ENCODE measurements around the gene SH3PXD2A. TPM values are rescaled to one million over a fixed set of nuclear protein-coding genes. Genes with fewer than 3 reads are reported as not detected.

The SH3PXD2A gene
- total and polyA plus RNA-seq, 10 of the 15 experiments (the other 5 are each of a cell fraction or from before 2014, with no cell fraction given), result 0.63 to 14.0 (median 4.4) TPM

GRCh38 chr10:103666087-103666761 is 189.2 kb downstream of the SH3PXD2A start:
- no peak overlapping the region for H3K27ac ChIP-seq (ENCODE audit: control insufficient read depth, insufficient read depth)
- BruUV-seq (replicated peaks), result no TSS peak
- H3K27me3 ChIP-seq (replicated peaks in 1 of 2; ENCODE audit: control insufficient read depth in 2 of 2, insufficient read depth in 2 of 2, low read length in 1 of 2), result no peaks in the 10 kb centered on the region
- H3K4me1 ChIP-seq (ENCODE audit: control insufficient read depth, insufficient read depth, low read length), result no peaks in the 10 kb centered on the region
- no peaks in the 10 kb centered on the region; the same call in 1 of the 2 replicates for H4K20me1 ChIP-seq (ENCODE audit: control insufficient read depth, insufficient read depth)
- H3K36me3 ChIP-seq (ENCODE audit: control insufficient read depth in 2 of 2, insufficient read depth in 2 of 2, low read length in 1 of 2), result peaks cover 2 to 13% of the 10 kb centered on the region in 2 experiments; a peak in 3 of 4 replicates
- TF ChIP-seq WRNIP1 (IDR thresholded peaks at IDR 0.05; ENCODE audit: borderline replicate concordance, low read depth, low read length) (no peak), CEBPZ (IDR thresholded peaks at IDR 0.05; ENCODE audit: low read depth, low read length) (no peak), RB1 (IDR thresholded peaks at IDR 0.05; ENCODE audit: borderline replicate concordance) (no peak), CTCF (IDR thresholded peaks at IDR 0.05 in 2 of 3, conservative IDR thresholded peaks at IDR 0.05 in 1 of 3; ENCODE audit: control insufficient read depth in 2 of 3, extremely low read depth in 1 of 3, insufficient read depth in 1 of 3, low read depth in 3 of 3, low read length in 3 of 3) (peak; percentile 21 to 47 (median 39)), SIN3A (IDR thresholded peaks at IDR 0.05; ENCODE audit: low read depth, low read length) (no peak), PAX5 (IDR thresholded peaks at IDR 0.05; ENCODE audit: borderline replicate concordance, low read depth, low read length) (no peak)
- H3K4me3 ChIP-seq, result no peak overlapping the region
- FAIRE-seq (no peak), ATAC-seq (no peak), DNase-seq (ENCODE audit: low read depth, low spot score) (no peak)
- H3K79me2 ChIP-seq (ENCODE audit: control insufficient read depth, insufficient read depth, low read length), result no peaks in the 10 kb centered on the region; the same call in none of the 2 replicates
- H3K4me2 ChIP-seq (ENCODE audit: control insufficient read depth, insufficient read depth), result no peak overlapping the region
- ChIA-PET SMC1A (ENCODE audit: uncharacterized antibody, unreplicated experiment) (interaction anchor here (0.7 to 1.6 kb wide), 5 partner anchors 9 to 20 kb away, joined by 3 to 5 read pairs (median 3); no protein-coding TSS in a partner anchor), POLR2A (no interaction called here), RAD21 (ENCODE audit: unreplicated experiment) (no interaction called here), CTCF (interaction anchor here (0.6 to 4.4 kb wide), 9 partner anchors 8 to 203 kb away, joined by 3 to 31 read pairs (median 3); no protein-coding TSS in a partner anchor)
- WGBS (ENCODE audit: insufficient coverage, insufficient replicate concordance, low lambda C conversion rate, missing lambda C conversion rate), result 83% methylated on average over 9 of the region's 9 CpGs
- H3K9ac ChIP-seq (ENCODE audit: control insufficient read depth, insufficient read depth, low read length), result no peak overlapping the region
- H2AFZ ChIP-seq (ENCODE audit: control insufficient read depth, low read depth, low read length), result no peak overlapping the region
- in situ Hi-C loops (cut with MboI) (no loop called here), intact Hi-C loops (cut with micrococcal nuclease; ENCODE audit: unreplicated experiment) (no loop called here)
- H3K9me3 ChIP-seq (replicated peaks; ENCODE audit: control insufficient read depth, insufficient read depth, low read length), result no peaks in the 10 kb centered on the region

Data from GM12878 (cell line).